Epithelial cell of esophagus (primary cell): ENCODE data around the gene CHSY3.

Source experiments
- DNase-seq: peaks from one replicate; pipeline ENCODE4 v3.0.0; 2010; ENCODE audit warnings: low read depth
- H3K4me3 ChIP-seq: 2 replicates; pipeline ENCODE4 v1.5.1; 2011; ENCODE audit warnings: mild to moderate bottlenecking, low read length, control low read depth
- TF ChIP-seq, protein P1 (sequence below): IDR thresholded peaks from 2 replicates; pipeline ENCODE4 v1.5.1; 2011; ENCODE audit warnings: low read depth, mild to moderate bottlenecking, low read length, control low read depth, inconsistent platforms; ENCODE audit not compliant: insufficient read depth; ENCODE audit errors: missing control alignments

The CHSY3 gene

DNA sequence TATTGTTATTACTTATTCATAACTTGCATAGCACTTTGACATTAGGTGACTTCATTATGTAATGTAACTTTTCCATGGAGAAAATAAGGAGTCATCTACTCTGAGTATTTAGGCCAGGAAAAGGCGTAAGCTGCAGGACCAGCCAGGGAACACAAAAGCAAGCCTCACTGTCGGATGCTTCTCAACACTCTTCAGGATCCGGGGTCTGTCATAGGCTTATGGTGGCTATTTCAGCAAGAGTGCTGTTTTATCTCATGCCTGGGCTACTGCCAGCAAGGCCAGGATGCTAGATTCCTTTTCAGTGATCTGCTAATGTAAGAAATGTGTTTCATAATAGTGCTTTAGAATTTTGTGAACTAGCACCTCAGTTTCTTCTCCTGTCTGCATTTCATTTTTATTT, 162.4 kb downstream of the CHSY3 start:
- DNase-seq: no peak
- H3K4me3 ChIP-seq: no peak overlapping the region

DNA sequence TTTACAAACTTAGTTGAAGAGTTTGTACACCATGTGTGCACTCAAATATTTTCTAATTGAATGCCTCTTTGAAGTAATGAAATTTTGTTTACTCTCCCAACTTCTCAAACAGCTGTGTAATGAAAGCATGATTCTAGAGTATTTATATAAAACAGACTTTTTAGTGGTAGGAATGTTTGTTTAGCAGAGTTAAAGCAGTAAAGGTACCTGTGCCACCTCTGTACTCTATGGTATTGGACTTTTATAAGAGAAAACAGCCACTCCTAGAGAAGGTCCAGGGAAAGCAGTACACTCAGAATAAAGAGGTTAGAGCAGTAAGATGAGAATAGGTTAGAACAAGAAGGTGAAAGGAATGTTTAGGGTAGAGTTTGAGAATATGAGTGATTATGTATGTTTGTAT, 163.1 kb downstream of the CHSY3 start:
- no peak overlapping the region for H3K4me3 ChIP-seq
- TF ChIP-seq, protein P1, sequence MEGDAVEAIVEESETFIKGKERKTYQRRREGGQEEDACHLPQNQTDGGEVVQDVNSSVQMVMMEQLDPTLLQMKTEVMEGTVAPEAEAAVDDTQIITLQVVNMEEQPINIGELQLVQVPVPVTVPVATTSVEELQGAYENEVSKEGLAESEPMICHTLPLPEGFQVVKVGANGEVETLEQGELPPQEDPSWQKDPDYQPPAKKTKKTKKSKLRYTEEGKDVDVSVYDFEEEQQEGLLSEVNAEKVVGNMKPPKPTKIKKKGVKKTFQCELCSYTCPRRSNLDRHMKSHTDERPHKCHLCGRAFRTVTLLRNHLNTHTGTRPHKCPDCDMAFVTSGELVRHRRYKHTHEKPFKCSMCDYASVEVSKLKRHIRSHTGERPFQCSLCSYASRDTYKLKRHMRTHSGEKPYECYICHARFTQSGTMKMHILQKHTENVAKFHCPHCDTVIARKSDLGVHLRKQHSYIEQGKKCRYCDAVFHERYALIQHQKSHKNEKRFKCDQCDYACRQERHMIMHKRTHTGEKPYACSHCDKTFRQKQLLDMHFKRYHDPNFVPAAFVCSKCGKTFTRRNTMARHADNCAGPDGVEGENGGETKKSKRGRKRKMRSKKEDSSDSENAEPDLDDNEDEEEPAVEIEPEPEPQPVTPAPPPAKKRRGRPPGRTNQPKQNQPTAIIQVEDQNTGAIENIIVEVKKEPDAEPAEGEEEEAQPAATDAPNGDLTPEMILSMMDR: no peak
- no peak for DNase-seq

More for the DNA sequence above, 162.4 kb downstream of the CHSY3 start:
- TF ChIP-seq, protein P1: no peak

DNA sequence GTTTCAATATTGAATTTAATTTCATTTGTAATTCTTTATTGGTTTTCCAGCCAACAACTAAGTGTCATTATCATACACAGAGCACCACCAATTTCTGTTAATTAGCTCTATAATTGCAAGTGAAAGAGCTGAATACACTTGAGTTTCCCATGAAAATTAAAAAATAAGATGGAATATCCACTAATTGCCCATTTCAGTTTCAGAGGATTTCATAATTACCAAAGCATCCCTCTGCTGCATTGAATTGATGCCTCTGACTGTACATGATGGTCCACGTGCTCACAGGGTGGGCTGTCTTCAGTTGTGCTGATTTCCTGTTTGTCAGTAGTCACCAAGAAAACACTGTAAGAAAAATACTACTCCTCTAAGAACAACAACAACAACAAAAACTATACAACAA, 163.8 kb downstream of the CHSY3 start:
- TF ChIP-seq, protein P1: no peak
- DNase-seq: no peak
- H3K4me3 ChIP-seq: no peak overlapping the region

DNA sequence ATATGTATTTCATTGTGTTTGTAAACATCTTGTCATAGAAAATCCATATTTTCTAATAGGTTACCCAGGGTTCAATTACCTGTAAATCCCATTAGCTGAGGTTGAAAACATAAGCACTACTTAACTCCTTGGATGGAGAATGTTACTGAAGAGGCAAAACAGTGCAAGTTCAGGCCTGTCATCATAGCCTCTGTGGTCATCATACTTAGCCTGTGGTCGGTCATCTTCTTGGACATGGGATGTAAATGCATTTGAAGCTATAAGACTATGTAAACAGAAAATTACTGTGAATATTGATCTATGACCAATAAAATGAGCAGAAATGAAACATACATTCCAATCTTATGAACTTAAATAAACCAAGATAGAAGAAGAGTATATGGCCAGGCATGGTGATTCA, 164.7 kb downstream of the CHSY3 start:
- H3K4me3 ChIP-seq: no peak overlapping the region
- TF ChIP-seq, protein P1: no peak
- peak; percentile 23 for DNase-seq

DNA sequence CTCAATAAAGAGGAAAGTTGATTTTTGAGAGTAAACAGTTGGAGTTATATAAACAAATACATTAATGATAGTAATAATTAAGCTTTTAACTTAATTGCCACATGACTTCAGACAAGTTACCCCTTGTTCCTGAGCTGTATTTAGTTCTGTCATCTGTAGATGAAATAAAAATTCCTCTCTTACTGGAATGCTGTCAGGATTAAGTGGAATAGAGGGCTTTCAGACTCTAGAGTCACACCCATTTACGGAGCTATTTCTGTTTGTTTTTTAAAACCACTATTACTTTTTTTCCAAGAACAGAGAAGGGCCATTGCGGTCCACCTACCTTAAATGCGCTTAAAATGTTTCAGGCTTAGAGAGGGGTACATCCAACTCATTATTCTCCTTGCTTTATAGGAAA, 170.6 kb downstream of the CHSY3 start:
- TF ChIP-seq, protein P1: no peak

DNA sequence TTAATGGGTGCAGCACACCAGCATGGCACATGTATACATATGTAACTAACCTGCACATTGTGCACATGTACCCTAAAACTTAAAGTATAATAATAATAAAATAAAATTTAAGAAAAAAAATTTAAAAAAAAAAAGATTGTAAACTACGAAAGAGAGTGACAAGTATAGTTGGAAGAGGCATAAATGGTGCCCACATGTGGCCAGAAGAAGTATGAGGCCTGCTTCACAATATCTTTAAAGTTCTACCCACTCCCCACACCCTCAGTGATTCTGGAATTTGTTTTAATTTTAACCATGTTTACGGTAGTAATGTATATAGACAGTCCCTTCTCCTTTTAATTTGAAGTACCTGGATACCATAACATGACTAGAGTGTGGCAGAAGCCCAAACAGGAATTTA, 172.7 kb downstream of the CHSY3 start:
- DNase-seq: no peak
- H3K4me3 ChIP-seq: no peak overlapping the region
- TF ChIP-seq, protein P1: no peak

More for the DNA sequence above, 170.6 kb downstream of the CHSY3 start:
- no peak for DNase-seq
- H3K4me3 ChIP-seq: no peak overlapping the region

DNA sequence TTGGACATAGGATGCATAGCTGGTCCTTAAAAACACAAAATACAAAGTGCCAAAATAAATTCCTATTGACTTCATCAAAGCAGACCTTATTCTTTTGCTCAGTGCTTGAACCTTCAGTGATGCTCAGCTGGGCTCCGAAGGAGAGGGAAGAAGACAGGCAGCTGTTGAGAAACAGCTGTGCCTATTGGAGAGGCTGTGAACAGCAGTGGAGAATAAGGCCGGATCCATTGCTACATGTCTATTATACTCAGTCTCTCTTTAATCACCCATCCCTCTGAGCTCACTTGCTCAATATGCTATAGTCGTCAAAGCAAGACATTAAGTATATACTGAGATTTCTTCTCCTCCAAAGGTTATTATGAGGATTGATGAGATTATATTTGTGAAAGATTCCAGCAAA, 174.4 kb downstream of the CHSY3 start:
- H3K4me3 ChIP-seq: no peak overlapping the region
- TF ChIP-seq, protein P1: no peak
- no peak for DNase-seq
